K562 (cell line): ENCODE measurements around the gene ANAPC13.

ENCODE experiments used
- HMG20A ChIP-seq: fragments of 450-650 bp; formaldehyde crosslinking; conservative IDR thresholded peaks from 2 replicates; pipeline ENCODE4 v1.4.0; 2020; ENCODE audit warnings: mild to moderate bottlenecking, mixed read lengths
- TF ChIP-seq, protein P1 (sequence below): fragments of 450-650 bp; IDR thresholded peaks from 2 replicates; pipeline ENCODE4 v1.7.1; 2018; ENCODE audit warnings: mild to moderate bottlenecking, low read depth; ENCODE audit not compliant: partially characterized antibody

DNA sequence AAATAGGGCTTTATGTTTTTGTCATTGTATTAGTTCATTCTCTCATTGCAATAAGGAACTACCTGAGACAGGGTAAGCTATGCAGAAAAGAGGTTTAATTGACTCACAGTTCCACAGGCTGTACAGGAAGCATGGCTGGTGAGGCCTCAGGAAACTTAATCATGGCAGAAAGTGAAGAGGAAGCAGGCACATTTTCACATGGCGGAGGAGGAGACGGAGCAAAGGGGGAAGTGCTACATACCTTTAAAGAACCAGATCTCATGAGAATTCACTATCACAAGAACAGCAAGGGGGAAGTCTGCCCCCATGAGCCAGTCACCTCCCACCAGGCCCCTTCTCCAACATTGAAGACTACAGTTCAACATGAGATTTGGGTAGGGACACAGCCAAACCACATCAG is 25.7 kb upstream of the ANAPC13 start:
- no peak for TF ChIP-seq HMG20A (CRISPR knock-in tag)
- TF ChIP-seq, protein P1, sequence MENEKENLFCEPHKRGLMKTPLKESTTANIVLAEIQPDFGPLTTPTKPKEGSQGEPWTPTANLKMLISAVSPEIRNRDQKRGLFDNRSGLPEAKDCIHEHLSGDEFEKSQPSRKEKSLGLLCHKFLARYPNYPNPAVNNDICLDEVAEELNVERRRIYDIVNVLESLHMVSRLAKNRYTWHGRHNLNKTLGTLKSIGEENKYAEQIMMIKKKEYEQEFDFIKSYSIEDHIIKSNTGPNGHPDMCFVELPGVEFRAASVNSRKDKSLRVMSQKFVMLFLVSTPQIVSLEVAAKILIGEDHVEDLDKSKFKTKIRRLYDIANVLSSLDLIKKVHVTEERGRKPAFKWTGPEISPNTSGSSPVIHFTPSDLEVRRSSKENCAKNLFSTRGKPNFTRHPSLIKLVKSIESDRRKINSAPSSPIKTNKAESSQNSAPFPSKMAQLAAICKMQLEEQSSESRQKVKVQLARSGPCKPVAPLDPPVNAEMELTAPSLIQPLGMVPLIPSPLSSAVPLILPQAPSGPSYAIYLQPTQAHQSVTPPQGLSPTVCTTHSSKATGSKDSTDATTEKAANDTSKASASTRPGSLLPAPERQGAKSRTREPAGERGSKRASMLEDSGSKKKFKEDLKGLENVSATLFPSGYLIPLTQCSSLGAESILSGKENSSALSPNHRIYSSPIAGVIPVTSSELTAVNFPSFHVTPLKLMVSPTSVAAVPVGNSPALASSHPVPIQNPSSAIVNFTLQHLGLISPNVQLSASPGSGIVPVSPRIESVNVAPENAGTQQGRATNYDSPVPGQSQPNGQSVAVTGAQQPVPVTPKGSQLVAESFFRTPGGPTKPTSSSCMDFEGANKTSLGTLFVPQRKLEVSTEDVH = no peak
